HG03558 (cell line): ENCODE measurements around the gene PAPSS1.
"Not testable (repeated sequence)": the region's sequence is repeated elsewhere in the genome, so short reads cannot be mapped to it uniquely, and the experiment has no call there.

Source experiments
- ATAC-seq: cut with Tn5 transposase; IDR thresholded peaks from one replicate; pipeline ENCODE4 v1.9.1; 2021; ENCODE audit warnings: moderate number of reproducible peaks; ENCODE audit not compliant: unreplicated experiment; ENCODE audit errors: extremely low read depth

Gene PAPSS1

DNA sequence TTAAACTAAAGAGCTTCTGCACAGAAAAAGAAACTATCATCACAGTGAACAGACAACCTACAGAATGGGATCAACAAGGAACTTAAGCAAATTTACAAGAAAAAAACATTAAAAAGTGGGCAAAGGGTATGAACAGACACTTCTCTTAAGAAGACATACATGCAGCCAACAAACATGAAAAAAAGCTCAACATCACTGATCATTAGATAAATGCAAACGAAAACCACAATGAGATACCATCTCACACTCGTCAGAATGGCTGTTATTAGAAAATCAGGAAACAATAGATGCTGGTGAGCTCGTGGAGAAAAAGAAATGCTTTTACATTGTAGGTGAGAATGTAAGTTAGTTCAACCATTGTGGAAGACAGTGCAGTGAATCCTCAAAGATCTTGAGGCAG lies 27.8 kb downstream of the PAPSS1 start:
- ATAC-seq = no peak

- ATAC-seq = no peak
Observed at GRCh38 chr4:107691378-107691777, 28.7 kb downstream of the PAPSS1 start.

GRCh38 chr4:107689912-107690587 lies 30.0 kb downstream of the PAPSS1 start:
- ATAC-seq = no peak

DNA sequence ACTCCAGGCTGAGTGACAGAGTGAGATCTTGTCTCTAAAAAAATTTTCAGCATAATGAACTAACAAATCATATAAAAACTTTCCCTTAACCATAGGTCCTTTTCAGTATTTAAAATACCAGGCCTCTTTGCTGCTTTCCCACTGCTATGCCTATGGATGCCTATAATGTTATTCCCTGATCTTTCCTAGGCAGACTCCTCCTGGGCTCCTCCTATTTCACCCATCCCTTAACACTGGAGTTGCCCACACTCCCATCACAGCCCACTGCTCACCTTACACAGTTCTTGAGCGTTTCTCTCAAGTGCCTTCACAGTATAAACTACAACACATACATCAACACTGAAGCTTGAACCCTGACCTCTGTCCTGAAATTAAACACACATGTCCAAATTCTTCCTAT lies 31.6 kb downstream of the PAPSS1 start:
- ATAC-seq = no peak

DNA sequence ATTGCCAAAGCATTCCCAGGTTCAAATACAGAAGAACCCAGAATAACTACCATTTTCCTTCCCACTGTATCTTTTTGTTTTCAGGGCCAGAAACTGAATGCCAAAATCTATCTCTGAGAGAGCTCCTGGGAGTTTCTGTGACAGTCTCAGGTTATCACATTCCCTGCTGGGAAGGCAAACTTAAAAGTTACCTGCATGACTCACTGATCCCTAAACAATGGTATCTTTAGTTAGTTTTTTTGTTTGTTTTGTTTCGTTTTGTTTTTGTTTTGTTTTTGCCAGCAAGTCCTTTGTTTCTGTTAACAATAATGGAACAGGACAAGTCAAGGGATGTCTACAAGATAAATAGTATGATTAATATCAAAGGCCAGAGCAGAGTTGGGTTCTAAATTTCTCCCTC lies 34.3 kb downstream of the PAPSS1 start:
- ATAC-seq = no peak

DNA sequence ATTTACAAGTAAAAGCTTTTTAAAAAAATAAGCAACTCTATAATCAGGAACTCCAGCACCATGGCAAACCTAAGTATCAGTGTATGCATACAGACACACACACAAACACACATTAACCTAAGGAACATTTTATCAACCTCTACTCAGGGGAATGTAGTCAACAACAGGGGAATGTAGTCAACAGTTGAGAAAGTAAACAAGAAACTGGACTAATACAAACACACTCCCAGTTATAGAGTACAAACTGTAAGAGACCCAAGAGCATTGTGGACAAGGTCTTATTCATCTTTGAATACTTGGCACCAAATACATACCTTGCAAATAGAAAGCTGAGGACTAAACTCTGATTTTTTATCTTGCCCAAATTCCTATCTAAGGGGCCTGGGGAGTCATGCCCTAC lies 36.2 kb downstream of the PAPSS1 start:
- ATAC-seq = no peak

DNA sequence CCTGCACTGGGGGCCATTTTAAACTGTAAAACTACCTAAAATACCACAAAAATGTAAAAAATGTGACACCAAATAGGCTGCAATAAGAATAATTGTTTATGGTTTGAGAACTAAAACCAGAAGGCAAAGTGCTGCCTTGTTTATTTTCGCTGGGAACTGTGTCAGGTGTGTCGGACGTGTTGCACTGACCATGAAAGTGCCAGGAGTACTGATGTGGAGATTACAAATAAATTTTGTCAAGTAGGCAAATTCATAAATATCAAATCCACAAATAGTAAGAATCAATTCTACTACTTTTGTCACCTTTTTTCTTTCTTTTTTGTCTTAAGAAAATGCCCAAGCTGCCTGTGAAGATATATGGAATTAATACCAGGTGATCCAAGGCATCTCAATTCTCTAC lies 37.7 kb downstream of the PAPSS1 start:
- no peak for ATAC-seq

DNA sequence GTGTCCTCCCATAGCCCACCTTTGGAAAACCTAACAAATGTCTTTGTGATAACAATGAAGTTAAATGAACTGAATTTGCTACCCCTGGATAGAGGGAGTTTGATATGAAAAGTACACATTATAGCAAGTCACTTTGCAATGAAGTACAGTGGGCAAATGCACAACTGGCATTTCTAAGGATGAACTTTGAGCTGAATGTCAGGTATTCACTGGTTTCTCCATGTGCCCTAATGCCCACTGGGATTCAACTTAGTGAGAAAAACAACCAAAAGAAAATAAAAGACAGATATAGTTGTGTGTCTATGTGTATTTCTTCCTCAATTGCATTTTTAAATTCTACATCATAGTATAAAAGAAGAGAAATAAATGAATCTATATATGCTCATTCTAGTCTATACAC lies 51.0 kb downstream of the PAPSS1 start:
- ATAC-seq = no peak

- no peak for ATAC-seq
Observed at GRCh38 chr4:107666134-107666533, 53.9 kb downstream of the PAPSS1 start.

- ATAC-seq = no peak
Observed at GRCh38 chr4:107665001-107665400, 55.0 kb downstream of the PAPSS1 start.

DNA sequence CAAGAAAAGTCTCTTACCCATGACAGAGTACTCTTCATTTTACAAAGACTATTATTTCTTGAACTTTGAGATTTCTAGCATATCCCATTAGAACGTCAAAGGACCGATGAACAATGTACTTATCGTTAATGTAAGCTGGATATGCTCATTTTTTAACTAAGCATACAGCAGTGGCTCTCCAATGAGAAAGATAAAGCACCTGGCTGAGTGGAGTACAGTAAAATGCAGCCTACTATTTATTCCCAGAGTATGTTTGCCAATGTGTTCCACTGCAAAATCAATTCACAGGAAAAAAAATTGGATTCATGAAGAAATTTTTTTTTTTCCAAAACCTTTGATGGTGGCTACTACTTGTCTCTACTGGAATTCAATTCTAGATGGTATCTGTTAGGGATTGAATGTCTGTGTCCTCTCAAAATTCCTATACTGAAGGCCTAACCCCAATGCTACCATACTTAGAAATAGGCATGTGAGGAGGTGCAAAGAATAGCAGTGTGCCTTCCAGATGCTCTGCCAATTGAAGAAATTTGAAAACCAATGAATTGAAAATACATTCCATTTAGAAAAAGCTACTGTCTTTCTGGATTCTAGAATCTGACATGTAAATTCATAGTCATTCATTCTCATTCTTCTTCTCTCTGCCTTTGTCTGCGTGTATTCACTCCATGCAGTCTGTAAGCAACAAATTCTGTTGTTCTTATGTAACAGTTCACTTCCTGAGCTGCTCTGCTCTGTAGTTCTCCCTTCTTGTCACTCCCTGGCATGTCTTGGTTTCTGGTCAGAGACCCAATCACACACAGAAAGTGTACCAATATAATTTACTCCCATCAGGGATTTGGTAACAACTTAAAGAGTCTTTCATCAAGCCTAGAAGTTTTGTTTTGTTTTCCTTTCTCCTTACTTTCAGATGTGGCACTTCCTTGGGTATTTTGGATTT lies 61.4 kb downstream of the PAPSS1 start:
- ATAC-seq = no peak

- no peak for ATAC-seq
Observed at GRCh38 chr4:107655289-107655688, 64.7 kb downstream of the PAPSS1 start.

GRCh38 chr4:107654694-107655093 lies 65.3 kb downstream of the PAPSS1 start:
- ATAC-seq = no peak

- ATAC-seq = not testable (repeated sequence)
Observed at GRCh38 chr4:107651408-107651807, 68.6 kb downstream of the PAPSS1 start.

- ATAC-seq = no peak
Observed at GRCh38 chr4:107650251-107650650, 69.8 kb downstream of the PAPSS1 start.

- no peak for ATAC-seq
Observed at GRCh38 chr4:107648178-107648991, 71.6 kb downstream of the PAPSS1 start.

DNA sequence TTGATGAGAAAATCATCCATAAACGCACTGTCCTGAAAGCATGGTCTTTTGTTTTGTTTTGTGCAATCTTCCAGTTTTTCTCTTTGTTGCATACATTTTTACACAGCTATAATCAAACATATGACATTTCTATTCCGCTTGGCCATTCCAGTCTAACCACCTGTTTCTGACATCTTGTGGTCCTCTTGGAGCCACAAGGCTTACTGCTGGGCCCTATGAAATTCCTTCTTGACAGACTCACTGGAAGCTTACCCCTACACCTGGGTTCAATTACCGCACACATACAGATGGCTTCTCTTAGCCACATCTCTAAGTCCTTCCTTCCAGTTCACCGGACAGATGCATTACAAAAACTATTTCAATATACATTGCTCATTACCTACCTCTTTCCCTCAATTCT lies 72.4 kb downstream of the PAPSS1 start:
- no peak for ATAC-seq

DNA sequence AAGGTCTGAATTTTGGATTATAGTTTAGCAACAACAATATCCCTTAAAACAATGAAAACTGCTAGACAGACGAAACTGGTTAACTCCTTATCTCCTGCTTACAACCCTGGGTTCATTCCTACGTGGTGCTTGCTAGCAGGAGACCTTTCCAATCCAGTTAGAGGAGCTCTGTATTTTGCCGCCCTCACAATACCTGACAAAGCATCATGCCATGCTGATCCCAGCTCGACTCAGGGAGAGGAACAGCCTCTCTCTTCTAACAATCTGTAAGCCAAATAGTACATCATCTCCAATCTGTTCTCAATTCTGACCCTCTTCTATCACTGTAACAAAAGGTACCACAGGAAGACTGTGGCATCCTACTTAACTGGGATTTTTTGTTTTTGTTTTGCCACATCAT lies 74.4 kb downstream of the PAPSS1 start:
- no peak for ATAC-seq

- ATAC-seq = no peak
Observed at GRCh38 chr4:107643021-107643420, 77.0 kb downstream of the PAPSS1 start.

DNA sequence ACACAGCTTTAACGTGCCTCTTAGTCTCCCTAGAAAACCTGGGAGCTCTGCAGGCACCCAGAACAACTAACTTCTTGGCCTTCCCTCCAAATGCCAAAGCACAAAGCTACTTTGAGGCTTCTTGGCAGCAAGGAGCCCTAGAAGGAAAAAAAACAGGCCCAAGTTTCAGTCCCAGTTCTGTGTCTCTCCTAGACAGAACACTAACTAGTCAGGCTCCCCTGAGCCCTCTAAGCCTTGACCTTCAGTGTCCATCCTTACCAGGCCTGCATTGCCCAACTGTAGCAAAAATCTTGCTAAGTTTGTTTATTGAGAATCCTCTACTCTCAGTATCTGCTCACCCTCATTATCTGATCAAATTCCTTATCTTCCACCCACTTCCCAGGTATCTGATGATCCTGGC lies 79.2 kb downstream of the PAPSS1 start:
- ATAC-seq = no peak

- no peak for ATAC-seq
Observed at GRCh38 chr4:107640197-107640596, 79.8 kb downstream of the PAPSS1 start.
